Measurements from ENCODE around the gene C1QTNF6.

DNA sequence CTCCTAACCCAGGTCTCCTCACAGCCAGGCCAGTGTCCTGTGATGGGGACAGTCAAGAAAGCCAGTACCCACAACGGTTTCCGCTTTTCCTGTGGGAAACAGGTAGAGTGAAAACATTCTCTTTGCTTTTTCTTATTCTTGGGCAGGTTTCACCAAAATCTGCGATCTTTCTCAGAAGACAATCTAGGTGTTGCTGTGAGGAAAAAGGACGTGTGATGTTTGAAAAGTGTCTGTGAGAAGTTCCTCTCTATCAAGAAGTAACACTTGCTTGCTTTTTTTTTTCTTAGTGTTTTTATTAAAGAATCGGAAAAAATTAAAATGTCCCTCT lies 29.1 kb downstream of the C1QTNF6 start:
- TF ChIP-seq JUND (IDR thresholded peaks at IDR 0.05) (no peak), YY1 (IDR thresholded peaks at IDR 0.05) (no peak), TAF1 (conservative IDR thresholded peaks at IDR 0.05) (no peak), MAX (IDR thresholded peaks at IDR 0.05) (no peak)
- TF ChIP-seq, protein P1, sequence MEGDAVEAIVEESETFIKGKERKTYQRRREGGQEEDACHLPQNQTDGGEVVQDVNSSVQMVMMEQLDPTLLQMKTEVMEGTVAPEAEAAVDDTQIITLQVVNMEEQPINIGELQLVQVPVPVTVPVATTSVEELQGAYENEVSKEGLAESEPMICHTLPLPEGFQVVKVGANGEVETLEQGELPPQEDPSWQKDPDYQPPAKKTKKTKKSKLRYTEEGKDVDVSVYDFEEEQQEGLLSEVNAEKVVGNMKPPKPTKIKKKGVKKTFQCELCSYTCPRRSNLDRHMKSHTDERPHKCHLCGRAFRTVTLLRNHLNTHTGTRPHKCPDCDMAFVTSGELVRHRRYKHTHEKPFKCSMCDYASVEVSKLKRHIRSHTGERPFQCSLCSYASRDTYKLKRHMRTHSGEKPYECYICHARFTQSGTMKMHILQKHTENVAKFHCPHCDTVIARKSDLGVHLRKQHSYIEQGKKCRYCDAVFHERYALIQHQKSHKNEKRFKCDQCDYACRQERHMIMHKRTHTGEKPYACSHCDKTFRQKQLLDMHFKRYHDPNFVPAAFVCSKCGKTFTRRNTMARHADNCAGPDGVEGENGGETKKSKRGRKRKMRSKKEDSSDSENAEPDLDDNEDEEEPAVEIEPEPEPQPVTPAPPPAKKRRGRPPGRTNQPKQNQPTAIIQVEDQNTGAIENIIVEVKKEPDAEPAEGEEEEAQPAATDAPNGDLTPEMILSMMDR (IDR thresholded peaks at IDR 0.05; ENCODE audit: low read depth, low read length, missing input control), result no peak
- TF ChIP-seq, protein P2, sequence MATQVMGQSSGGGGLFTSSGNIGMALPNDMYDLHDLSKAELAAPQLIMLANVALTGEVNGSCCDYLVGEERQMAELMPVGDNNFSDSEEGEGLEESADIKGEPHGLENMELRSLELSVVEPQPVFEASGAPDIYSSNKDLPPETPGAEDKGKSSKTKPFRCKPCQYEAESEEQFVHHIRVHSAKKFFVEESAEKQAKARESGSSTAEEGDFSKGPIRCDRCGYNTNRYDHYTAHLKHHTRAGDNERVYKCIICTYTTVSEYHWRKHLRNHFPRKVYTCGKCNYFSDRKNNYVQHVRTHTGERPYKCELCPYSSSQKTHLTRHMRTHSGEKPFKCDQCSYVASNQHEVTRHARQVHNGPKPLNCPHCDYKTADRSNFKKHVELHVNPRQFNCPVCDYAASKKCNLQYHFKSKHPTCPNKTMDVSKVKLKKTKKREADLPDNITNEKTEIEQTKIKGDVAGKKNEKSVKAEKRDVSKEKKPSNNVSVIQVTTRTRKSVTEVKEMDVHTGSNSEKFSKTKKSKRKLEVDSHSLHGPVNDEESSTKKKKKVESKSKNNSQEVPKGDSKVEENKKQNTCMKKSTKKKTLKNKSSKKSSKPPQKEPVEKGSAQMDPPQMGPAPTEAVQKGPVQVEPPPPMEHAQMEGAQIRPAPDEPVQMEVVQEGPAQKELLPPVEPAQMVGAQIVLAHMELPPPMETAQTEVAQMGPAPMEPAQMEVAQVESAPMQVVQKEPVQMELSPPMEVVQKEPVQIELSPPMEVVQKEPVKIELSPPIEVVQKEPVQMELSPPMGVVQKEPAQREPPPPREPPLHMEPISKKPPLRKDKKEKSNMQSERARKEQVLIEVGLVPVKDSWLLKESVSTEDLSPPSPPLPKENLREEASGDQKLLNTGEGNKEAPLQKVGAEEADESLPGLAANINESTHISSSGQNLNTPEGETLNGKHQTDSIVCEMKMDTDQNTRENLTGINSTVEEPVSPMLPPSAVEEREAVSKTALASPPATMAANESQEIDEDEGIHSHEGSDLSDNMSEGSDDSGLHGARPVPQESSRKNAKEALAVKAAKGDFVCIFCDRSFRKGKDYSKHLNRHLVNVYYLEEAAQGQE (IDR thresholded peaks at IDR 0.05), result no peak
